RPMI8226 (cell line): Measurements from ENCODE around the gene NOL4L.

Experiments
- DNase-seq: peaks from one replicate; pipeline ENCODE4 v3.0.0-alpha.2; 2015

NOL4L gene, protein sequence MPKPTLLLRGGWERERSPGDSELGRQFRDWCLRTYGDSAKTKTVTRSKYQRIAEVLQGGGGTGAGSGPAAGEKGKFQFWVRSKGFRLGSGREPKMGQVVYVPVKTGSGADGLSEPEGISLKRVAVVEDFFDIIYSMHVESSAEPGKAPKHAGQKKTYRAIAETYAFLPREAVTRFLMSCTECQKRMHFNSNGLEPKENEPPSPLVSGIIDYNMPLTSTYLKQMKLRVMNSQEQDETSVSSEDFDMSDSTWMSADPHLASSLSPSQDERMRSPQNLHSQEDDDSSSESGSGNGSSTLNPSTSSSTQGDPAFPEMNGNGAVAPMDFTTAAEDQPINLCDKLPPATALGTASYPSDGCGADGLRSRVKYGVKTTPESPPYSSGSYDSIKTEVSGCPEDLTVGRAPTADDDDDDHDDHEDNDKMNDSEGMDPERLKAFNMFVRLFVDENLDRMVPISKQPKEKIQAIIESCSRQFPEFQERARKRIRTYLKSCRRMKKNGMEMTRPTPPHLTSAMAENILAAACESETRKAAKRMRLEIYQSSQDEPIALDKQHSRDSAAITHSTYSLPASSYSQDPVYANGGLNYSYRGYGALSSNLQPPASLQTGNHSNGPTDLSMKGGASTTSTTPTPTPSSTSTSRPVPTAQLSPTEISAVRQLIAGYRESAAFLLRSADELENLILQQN

DNA sequence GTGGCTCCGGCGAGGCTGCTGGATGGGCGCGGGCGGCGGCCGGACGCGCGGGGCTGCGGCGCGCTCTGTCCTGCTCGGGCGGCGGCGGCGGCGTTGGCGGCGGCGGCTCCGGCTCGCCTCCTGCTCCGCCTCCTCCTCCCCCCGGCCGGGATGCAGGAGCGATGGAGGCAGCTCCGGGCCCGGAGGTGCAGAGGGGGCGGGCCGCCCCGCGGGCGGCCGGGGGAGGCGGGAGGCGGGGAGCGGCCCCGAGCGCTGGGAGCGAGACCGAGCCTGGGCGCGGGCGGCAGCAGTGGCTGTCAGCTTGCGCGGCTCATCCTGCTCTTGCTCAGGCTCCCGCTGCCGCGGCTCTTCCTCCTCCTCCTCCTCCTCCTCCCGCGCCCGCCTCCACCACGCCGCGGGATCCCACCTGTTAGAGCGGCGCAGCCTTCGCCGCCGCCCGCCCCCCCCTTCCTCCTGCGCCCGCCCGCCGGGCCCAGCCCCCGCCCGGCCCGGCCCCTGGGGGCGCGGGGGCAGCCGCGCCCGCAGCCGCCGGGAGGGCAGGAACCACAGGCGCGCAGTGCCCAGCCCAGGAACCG, at the start of gene NOL4L:
Gene NOL4L (minus strand): TSS at position 323 of the 575 bp plus-strand sequence. CDS start 443 bp downstream, outside the sequence.
- peak; percentile 60 for DNase-seq

DNA sequence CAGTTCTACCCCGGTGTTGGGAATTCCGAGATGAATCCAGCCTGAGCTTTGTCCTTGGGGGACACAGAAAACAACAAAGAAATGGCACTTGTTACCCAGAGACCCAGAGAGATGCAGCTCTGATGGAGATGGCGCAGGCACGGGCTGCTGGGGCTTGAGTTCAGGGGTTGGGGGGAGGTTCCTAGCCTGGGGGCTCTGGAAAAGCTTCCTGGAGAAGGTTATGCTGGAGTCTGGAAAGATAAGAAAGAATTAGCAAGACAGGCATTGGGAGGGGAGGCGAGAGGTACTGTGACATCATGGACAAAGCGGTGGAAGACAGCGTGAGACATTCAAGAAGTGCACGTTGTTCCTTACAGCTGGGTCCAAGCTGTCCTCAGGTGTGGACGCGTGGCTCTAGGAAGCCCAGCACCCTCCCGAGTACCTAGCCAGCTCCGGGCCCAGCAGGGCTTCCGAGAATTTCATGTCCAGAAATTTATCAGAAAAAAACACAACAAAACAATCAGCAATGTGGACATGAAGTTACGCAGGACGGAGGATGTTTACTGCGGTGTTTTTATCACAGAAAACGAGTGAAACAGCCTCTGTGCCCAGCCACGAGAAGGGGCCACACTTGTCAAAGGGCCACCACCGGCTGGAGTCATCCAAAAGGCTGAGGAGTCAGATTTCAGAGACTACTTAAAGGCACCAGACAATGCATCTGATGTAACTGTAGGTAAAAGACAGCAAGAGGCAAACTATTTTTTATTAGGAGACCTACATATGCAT, 49.1 kb upstream of the NOL4L start:
- DNase-seq: no peak

GRCh38 chr20:32632461-32633354, 47.6 kb upstream of the NOL4L start:
- DNase-seq: no peak

DNA sequence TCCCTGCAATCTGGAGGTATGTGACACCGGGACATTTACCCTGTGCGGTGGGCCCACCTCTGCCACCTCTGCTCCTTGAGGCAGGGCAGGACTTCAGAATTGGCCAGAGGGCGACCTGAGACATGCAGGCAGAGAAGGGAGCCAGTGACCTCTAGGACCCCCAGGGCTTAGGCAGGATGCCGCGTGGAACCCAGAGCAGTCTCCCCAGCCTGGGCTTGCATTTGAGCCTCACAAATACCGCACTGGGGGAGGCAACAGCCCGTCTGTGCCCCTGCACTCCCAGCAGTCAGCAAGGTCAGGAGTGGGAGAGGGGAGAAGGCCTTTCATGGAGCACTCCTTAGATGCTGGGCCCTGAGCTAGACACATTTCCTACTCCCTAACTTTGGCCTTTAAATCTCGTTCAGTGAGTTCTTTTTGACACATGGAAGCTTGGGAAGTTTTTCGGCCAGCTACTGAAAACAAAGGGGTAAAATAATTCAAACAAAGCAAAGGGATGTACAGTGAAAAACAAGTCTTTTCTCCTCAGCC, 46.9 kb upstream of the NOL4L start:
- no peak for DNase-seq

GRCh38 chr20:32629813-32630212, 44.7 kb upstream of the NOL4L start:
- no peak for DNase-seq

- no peak for DNase-seq
Observed at GRCh38 chr20:32628960-32629530, 43.9 kb upstream of the NOL4L start.

- DNase-seq: peak; percentile 84
Observed at GRCh38 chr20:32626859-32627636, 41.9 kb upstream of the NOL4L start.

DNA sequence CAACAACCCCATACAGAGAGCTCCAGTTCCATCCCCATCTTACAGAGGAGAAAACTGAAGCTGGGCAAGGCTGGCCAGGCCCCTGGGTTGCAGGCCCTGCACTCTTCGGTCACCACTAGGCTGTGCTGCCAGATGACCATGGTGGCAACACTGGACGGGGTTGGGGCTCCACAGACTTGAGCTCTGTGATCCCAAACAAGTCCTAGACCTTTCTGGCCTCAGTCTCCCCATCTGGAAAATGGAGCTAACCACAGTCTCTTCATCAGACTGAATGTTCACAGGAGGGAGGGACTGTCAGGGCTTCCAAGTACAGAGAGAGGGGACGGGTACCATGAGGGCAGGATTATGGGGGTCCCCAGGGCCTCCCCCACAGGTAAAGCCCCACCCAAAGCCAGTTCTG, 41.3 kb upstream of the NOL4L start:
- DNase-seq: no peak

DNA sequence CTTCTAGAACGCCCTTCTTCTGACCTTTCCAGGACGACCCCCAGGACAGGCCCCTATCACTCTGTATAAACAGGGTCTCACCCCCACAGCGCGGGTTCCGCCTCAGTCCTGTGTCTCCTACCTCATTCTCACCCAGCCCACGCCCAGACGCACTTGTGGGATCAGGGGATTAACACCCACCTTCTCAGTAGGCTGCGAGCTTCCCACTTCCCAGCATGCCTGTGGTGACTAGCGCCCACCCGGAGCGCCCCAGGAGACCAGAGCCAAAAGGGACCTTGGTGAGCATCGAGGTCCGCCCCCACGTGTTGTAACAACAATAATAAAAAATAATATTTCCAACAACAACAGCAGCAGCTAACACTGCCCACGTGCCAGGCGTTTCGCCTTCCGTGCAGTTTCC, 40.9 kb upstream of the NOL4L start:
- no peak for DNase-seq

GRCh38 chr20:32624687-32625345, 39.7 kb upstream of the NOL4L start:
- DNase-seq: no peak

DNA sequence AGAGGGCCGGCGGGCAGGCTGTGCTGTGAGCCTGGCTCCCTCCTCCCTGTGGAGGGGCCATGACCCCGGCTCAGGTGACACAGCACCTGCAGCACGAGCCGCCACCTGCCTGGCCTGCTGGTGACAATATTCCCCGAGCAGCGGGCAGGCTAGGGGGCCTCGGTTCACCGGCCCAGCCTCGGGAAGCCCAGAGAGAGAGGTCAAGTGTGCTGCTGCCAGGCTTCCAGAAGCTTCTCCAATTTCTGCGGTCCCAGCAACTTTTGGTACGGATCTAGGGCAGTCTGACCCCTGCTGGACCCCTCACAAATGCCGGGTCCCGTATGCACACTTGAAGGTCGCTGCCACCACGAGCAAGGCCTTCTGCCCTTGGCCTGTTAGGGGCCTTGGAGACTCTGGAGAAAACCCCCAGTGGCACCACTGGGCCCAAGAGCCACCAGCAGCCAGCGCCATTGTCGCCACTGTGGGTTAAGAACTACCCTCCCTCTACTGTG, 38.6 kb upstream of the NOL4L start:
- peak; percentile 65 for DNase-seq

DNA sequence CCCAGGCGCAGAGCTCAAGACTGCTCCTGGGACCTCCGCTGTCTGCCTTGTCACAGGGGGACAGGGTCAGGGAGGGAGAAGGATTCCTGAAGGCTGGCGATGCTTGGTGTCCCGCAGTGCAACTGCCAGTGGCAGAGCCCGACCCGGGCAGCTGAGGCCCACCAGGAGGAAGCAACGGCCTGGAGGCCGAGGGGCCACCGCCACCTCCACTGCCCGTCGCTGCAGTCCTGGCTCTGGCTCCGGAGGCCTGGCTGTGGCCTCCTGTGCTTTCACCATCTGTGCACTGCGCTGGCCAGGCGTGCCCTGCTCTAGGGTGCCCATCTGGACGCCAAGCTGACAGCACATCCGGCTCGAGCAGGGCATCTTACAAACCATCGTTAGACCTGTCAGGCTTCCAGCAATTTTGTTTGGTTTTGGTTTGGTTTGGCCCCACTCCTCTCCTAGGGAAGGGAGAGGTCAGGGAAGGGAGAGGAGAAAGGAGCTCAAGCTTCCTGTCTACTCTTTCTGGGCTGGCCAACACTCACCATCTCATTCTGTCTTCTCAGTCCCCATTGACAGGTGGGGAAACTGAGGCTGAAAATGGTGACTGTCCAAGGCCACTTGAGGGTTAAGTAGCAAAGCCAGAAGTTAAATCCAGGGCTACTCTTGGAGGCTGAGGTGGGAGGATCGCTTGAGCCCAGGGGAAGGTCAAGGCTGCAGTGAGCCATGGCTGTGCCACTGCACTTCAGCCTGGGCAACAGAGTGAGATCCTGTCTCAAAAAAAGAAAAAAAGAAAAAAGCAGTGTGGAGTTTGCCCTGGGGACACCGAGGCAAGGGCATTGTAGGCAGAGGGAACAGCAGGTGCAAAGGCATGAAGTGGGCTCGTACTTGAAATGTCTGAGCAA, 37.7 kb upstream of the NOL4L start:
- DNase-seq: peak; percentile 17

GRCh38 chr20:32621891-32622584, 36.9 kb upstream of the NOL4L start:
- no peak for DNase-seq

DNA sequence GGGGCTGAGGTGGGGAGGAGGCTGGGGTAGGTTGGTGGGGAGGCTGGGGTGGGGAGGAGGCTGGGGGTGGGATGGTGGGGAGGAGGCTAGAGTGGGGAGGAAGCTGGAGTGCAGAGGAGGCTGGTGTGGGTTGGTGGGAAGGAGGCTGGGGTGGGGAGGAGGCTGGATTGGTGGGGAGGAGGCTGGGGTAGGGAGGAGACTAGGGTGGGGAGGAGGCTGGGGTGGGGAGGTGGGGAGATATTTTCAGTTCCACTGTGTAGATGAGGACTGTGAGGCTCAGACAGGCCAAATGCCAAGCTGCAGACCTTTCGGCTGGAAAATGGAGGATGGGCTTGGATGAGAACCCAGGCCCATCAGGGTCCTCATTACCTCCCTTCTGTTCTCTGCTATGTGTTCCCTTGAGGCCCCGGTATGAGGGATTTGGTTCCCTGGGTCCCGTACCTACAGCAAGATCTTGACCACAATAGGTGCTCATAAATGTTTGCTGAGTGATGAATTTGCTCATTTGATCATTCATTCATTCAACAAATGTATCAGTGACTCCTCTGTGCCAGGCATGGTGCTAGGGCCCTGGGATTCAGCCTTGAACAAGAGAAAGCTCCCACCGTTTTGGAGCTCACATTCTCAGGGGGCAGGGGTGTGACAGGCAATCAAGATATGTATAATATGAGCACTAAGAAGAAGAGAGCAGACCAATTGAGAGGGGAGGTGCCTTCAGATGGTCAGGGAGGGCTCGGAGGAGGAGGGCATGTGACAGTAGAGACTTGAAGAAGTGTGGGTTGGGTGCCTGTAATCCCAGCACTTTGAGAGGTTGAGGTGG, 36.1 kb upstream of the NOL4L start:
- DNase-seq: no peak

- no peak for DNase-seq
Observed at GRCh38 chr20:32619586-32619985, 34.5 kb upstream of the NOL4L start.

DNA sequence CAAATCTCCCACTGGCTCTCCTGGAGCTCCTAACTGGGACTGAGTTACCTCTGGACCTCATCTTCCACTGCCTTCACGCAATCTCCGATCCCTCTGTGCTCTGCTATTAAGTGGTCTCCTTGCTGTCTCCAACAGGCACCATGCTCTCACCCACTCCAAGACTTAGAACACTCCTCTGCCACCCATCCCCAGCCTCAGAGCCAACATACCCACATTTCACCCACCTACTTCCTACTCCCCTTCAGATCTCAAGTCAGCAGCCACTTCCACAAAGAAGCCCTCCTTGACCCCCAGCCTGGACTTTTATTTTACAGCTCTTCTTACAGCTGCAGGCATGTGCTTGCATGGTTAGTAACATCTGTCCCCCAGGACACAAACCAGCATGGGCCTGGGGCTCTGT, 29.6 kb upstream of the NOL4L start:
- DNase-seq: no peak

DNA sequence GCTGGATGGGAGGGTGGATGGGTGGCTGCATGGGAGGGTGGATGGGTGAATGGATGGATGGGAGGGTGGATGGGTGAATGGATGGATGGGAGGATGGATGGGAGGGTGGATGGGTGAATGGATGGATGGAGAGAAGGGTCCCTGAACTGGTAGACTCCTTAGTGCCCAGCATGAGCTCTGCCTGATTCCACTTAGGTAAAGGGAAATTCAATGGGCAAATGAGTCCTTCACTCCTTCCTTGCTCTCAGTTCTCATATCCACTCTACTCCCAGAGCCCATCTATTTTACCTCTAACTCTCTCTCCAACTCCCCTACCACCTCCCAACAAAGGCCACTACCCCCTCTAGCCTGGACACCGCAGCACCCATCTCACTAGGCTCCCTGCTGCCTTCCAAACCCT, 29.2 kb upstream of the NOL4L start:
- no peak for DNase-seq
